BLaER1 (cell line): ENCODE measurements around the gene ABHD17A.

Source experiments
- H3K27ac ChIP-seq: shearing (Covaris generic); formaldehyde crosslinking; 2 replicates; pipeline ENCODE4 v1.8.1; 2022
- H3K27me3 ChIP-seq: shearing (Covaris generic); formaldehyde crosslinking; 2 replicates; pipeline ENCODE4 v1.8.1; 2022
- H3K36me3 ChIP-seq: shearing (Covaris generic); formaldehyde crosslinking; 2 replicates; pipeline ENCODE4 v1.8.1; 2022
- H3K4me1 ChIP-seq: shearing (Covaris generic); formaldehyde crosslinking; 2 replicates; pipeline ENCODE4 v1.8.1; 2022
- H3K4me2 ChIP-seq: shearing (Covaris generic); formaldehyde crosslinking; 2 replicates; pipeline ENCODE4 v1.8.1; 2022
- H3K4me3 ChIP-seq: shearing (Covaris generic); formaldehyde crosslinking; 2 replicates; pipeline ENCODE4 v1.8.1; 2022
- H3K9ac ChIP-seq: shearing (Covaris generic); formaldehyde crosslinking; 2 replicates; pipeline ENCODE4 v1.8.1; 2022
- H3K9me3 ChIP-seq: shearing (Covaris generic); formaldehyde crosslinking; 2 replicates; pipeline ENCODE4 v1.8.1; 2022
- H4K20me1 ChIP-seq: shearing (Covaris generic); formaldehyde crosslinking; 2 replicates; pipeline ENCODE4 v1.8.1; 2022
- Cebpa-rat ChIP-seq: shearing (Covaris generic); IDR thresholded peaks from 2 replicates; pipeline ENCODE4 v1.8.1; 2022

Gene ABHD17A

GRCh38 chr19:1922803-1923202, 37.5 kb upstream of the ABHD17A start:
- no peak for TF ChIP-seq Cebpa-rat
- Histone ChIP-seq H3K4me1 (peaks cover 33% of the 10 kb centered on the region), H4K20me1 (peaks cover 7% of the 10 kb centered on the region; the same call in 1 of the 2 replicates), H3K4me3 (no peak overlapping the region), H3K36me3 (peaks cover 79% of the 10 kb centered on the region), H3K27me3 (peaks cover 4% of the 10 kb centered on the region; the same call in 1 of the 2 replicates), H3K4me2 (no peak overlapping the region), H3K27ac (no peak overlapping the region), H3K9me3 (no peaks in the 10 kb centered on the region), H3K9ac (no peak overlapping the region)

GRCh38 chr19:1921825-1922224, 36.5 kb upstream of the ABHD17A start:
- H3K9ac ChIP-seq = no peak overlapping the region
- no peak for TF ChIP-seq Cebpa-rat

GRCh38 chr19:1921326-1921725, 36.0 kb upstream of the ABHD17A start:
- H3K4me2 ChIP-seq = no peak overlapping the region
- no peak overlapping the region for H3K27ac ChIP-seq
- no peak for TF ChIP-seq Cebpa-rat
- no peaks in the 10 kb centered on the region for H3K27me3 ChIP-seq
- peaks cover 18% of the 10 kb centered on the region for H3K4me1 ChIP-seq
- H3K36me3 ChIP-seq = peaks cover 93% of the 10 kb centered on the region
- no peak overlapping the region for H3K9ac ChIP-seq
- H4K20me1 ChIP-seq = peaks cover 22% of the 10 kb centered on the region; the same call in 1 of the 2 replicates
- no peaks in the 10 kb centered on the region for H3K9me3 ChIP-seq
- no peak overlapping the region for H3K4me3 ChIP-seq

More at GRCh38 chr19:1921825-1922224, 36.5 kb upstream of the ABHD17A start:
- Histone ChIP-seq H3K4me2 (no peak overlapping the region), H3K4me3 (no peak overlapping the region), H3K4me1 (peaks cover 23% of the 10 kb centered on the region), H3K27ac (no peak overlapping the region), H3K27me3 (no peaks in the 10 kb centered on the region), H4K20me1 (peaks cover 17% of the 10 kb centered on the region; the same call in 1 of the 2 replicates), H3K9me3 (no peaks in the 10 kb centered on the region), H3K36me3 (peaks cover 88% of the 10 kb centered on the region)

- Histone ChIP-seq H3K4me3 (no peak overlapping the region), H3K9ac (no peak overlapping the region), H4K20me1 (peaks cover 27% of the 10 kb centered on the region; the same call in 1 of the 2 replicates), H3K36me3 (peaks cover 96% of the 10 kb centered on the region), H3K27ac (no peak overlapping the region), H3K4me1 (peaks cover 12% of the 10 kb centered on the region), H3K4me2 (no peak overlapping the region), H3K27me3 (no peaks in the 10 kb centered on the region), H3K9me3 (no peaks in the 10 kb centered on the region)
- no peak for TF ChIP-seq Cebpa-rat
Measured at GRCh38 chr19:1920644-1921043, 35.3 kb upstream of the ABHD17A start.

- Histone ChIP-seq H3K27me3 (no peaks in the 10 kb centered on the region), H3K9ac (no peak overlapping the region), H3K27ac (no peak overlapping the region), H3K4me1 (peaks cover 14% of the 10 kb centered on the region), H3K9me3 (no peaks in the 10 kb centered on the region), H3K4me3 (no peak overlapping the region), H4K20me1 (peaks cover 42% of the 10 kb centered on the region), H3K4me2 (no peak overlapping the region), H3K36me3 (peaks cover 95% of the 10 kb centered on the region)
- TF ChIP-seq Cebpa-rat = no peak
Measured at GRCh38 chr19:1918975-1919374, 33.7 kb upstream of the ABHD17A start.

DNA sequence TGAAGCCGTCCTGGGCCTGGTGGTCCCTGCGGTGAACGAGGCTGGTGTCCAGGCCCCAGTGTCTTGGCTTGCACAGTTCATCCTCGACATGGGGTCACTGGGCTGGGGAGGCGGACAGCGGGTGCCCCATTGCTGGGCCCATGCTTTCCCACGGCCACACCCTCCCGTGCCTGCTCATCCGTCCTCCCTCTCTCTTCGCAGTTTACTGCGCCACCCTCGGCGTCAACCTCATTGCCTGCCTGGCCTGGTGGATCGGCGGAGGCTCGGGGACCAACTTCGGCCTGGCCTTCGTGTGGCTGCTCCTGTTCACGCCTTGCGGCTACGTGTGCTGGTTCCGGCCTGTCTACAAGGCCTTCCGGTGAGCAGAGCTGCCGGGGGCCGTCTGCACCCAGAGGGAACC, 32.6 kb upstream of the ABHD17A start:
- H3K9ac ChIP-seq = no peak overlapping the region
- H3K36me3 ChIP-seq = peaks cover 95% of the 10 kb centered on the region

DNA sequence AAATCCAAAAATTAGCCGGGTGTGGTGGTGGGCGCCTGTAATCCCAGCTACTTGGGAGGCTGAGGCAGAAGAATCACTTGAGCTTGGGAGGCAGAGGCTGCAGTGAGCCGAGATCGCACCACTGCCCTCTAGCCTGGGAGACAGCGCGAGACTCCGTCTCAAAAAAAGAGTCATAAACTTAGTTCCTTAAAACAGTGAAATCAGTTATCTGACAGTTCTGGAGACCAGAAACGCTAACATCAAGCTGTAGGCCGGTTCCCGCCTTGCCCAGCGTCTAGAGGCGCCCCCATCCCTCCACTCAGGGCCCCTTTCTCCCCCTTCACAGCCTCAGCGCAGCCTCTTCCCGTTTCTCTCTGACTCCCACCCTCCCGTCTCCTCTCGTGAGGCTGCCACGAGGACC, 31.9 kb upstream of the ABHD17A start:
- peaks cover 60% of the 10 kb centered on the region for H4K20me1 ChIP-seq
- H3K4me1 ChIP-seq = peaks cover 17% of the 10 kb centered on the region
- H3K4me2 ChIP-seq = no peak overlapping the region
- no peak overlapping the region for H3K9ac ChIP-seq
- peaks cover 95% of the 10 kb centered on the region for H3K36me3 ChIP-seq
- TF ChIP-seq Cebpa-rat = no peak
- H3K27ac ChIP-seq = no peak overlapping the region
- H3K27me3 ChIP-seq = no peaks in the 10 kb centered on the region
- H3K4me3 ChIP-seq = no peak overlapping the region
- no peaks in the 10 kb centered on the region for H3K9me3 ChIP-seq

More for the DNA sequence above, 32.6 kb upstream of the ABHD17A start:
- Histone ChIP-seq H3K27me3 (no peaks in the 10 kb centered on the region), H3K4me2 (no peak overlapping the region), H4K20me1 (peaks cover 52% of the 10 kb centered on the region), H3K9me3 (no peaks in the 10 kb centered on the region), H3K4me3 (no peak overlapping the region), H3K27ac (no peak overlapping the region), H3K4me1 (peaks cover 17% of the 10 kb centered on the region)
- no peak for TF ChIP-seq Cebpa-rat

DNA sequence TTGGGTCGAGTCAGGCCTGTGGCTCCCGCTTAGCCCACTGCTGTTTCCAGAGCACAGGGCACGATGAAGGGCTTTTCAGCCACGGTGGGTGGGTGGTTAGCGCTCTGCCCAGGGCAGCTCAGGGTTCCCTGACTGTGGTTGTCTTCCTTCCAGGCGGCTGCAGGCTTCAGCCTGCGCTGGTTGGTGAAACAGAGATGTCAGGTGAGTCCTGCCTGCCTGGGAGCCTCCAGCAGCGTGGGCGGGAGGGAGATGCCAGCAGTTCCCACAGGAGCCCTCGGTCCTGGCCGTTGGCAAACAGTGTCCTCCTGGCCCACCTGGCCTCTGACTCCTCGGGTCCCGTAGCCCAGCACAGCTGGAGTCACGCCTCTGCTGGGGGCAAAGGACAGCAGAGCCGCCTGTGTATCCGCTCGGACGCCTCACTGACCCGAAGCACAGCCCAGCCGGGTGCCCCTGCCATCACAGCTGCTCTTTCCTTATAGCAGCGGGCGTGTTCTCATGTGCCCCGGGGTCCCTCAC, 29.6 kb upstream of the ABHD17A start:
- Histone ChIP-seq H3K27ac (no peak overlapping the region), H3K4me3 (no peak overlapping the region), H3K27me3 (no peaks in the 10 kb centered on the region), H3K4me2 (no peak overlapping the region), H3K36me3 (peaks cover 78% of the 10 kb centered on the region), H3K9ac (0 out of 2 replicates have a peak overlapping the region, but pooled peaks have one; percentile 10), H3K4me1 (peaks cover 32% of the 10 kb centered on the region), H3K9me3 (no peaks in the 10 kb centered on the region), H4K20me1 (peaks cover 78% of the 10 kb centered on the region)
- TF ChIP-seq Cebpa-rat = no peak

- H3K27me3 ChIP-seq = no peaks in the 10 kb centered on the region
- H3K9me3 ChIP-seq = no peaks in the 10 kb centered on the region
- 0 out of 2 replicates have a peak overlapping the region, but pooled peaks have one; percentile 22 for H3K27ac ChIP-seq
- H4K20me1 ChIP-seq = peaks cover 87% of the 10 kb centered on the region
- peaks cover 41% of the 10 kb centered on the region for H3K4me1 ChIP-seq
- H3K9ac ChIP-seq = no peak overlapping the region
- no peak overlapping the region for H3K4me3 ChIP-seq
- H3K36me3 ChIP-seq = peaks cover 69% of the 10 kb centered on the region
- peak overlapping the region; percentile 28; the same call in 1 of the 2 replicates for H3K4me2 ChIP-seq
- no peak for TF ChIP-seq Cebpa-rat
Measured at GRCh38 chr19:1913781-1914577, 28.7 kb upstream of the ABHD17A start.
